Cardiac fibroblast (primary cell): ENCODE results near the gene LHPP.
A peak's percentile ranks its signal among the peaks of the same experiment; 100 is the strongest.

Experiments
- DNase-seq, 2 donors: peaks; one replicate each; pipeline versions ENCODE4 v3.0.0 to v3.0.0-alpha.2; 2010; ENCODE audit warnings: low read depth in 2 of 2
- H3K4me3 ChIP-seq, 2 donors: replicated peaks in 1 of 2; 1 replicate in 1 of 2; 2 replicates in 1 of 2; pipeline ENCODE4 v1.5.1; 2011; ENCODE audit warnings: low read depth in 2 of 2, low read length in 2 of 2, mild to moderate bottlenecking in 2 of 2, moderate library complexity in 1 of 2
- TF ChIP-seq, protein P1 (sequence below): IDR thresholded peaks from one replicate; pipeline ENCODE4 v1.5.1; 2011; ENCODE audit warnings: low read depth, mild to moderate bottlenecking, low read length, inconsistent platforms

Gene LHPP

GRCh38 chr10:124517931-124518330 is 56.3 kb downstream of the LHPP start:
- H3K4me3 ChIP-seq = no peak overlapping the region
- DNase-seq = no peak
- TF ChIP-seq, protein P1, sequence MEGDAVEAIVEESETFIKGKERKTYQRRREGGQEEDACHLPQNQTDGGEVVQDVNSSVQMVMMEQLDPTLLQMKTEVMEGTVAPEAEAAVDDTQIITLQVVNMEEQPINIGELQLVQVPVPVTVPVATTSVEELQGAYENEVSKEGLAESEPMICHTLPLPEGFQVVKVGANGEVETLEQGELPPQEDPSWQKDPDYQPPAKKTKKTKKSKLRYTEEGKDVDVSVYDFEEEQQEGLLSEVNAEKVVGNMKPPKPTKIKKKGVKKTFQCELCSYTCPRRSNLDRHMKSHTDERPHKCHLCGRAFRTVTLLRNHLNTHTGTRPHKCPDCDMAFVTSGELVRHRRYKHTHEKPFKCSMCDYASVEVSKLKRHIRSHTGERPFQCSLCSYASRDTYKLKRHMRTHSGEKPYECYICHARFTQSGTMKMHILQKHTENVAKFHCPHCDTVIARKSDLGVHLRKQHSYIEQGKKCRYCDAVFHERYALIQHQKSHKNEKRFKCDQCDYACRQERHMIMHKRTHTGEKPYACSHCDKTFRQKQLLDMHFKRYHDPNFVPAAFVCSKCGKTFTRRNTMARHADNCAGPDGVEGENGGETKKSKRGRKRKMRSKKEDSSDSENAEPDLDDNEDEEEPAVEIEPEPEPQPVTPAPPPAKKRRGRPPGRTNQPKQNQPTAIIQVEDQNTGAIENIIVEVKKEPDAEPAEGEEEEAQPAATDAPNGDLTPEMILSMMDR = no peak

DNA sequence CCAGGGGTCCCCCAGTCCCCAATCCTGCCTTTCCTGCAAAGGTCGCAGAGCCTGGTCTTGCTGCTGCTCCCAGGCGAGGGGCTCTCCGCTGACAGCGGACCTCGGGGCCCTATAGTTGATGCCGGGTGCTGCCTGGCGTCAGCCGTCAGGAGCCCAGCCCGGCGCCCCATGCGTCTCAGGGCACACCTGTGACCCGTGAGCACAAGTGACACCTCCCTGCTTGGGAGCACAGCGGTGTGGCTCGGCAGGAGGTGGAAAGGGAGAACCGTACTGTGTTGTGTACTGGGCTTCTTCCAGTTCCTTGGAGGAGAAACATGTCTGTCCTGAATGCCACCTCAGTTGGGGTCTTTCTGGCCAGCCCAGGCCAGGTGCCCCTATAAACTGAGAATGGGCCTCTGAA is 56.7 kb downstream of the LHPP start:
- DNase-seq = no peak
- H3K4me3 ChIP-seq = no peak overlapping the region
- TF ChIP-seq, protein P1 = no peak

DNA sequence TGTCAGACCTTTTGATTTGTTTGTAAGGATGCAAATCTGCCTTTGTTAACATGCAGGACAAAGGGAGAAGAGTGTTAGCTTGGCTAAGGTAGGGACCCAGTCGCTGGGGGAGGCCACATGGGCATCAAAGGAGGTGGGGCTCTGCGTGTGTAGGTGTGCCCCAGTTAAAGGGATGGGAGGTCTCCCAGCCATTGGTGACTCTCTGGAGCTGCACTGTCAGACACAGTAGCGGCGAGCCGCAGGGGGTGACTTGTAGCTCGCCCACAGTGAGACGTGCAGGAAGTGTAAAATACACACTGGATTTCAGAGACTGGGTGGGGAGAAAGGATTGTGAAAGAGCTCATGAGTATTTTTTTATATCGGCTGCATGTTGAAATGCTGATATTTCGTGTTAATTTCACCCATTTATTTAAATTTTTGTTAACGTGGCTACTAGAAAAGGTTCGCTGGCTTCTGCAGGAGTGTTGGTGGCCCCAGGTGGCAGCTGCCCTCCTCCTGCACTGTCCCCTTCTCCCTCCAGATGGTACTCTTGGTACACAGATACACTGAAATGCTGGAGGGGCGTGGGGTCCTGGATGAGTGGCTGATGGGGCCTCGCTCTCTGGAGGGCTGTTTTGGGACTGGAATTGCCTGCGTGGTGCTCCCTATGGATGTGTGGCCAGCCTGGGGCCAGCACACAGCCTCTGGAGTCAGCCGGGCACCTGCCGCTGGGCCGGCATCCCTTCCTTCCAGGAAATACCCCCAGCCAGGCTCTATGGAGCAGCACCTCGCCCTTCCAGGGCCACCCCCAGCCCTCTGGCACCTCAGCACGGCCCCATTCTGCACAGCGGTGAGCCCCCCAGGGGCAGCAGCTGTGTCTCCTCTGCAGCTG is 59.2 kb downstream of the LHPP start:
- no peak for DNase-seq
- H3K4me3 ChIP-seq = no peak overlapping the region
- TF ChIP-seq, protein P1 = no peak

GRCh38 chr10:124521429-124521871 is 59.8 kb downstream of the LHPP start:
- TF ChIP-seq, protein P1 = no peak
- no peak overlapping the region for H3K4me3 ChIP-seq
- DNase-seq = no peak

- H3K4me3 ChIP-seq = no peak overlapping the region
- TF ChIP-seq, protein P1 = no peak
- DNase-seq = no peak
Measured at GRCh38 chr10:124522131-124522932, 60.7 kb downstream of the LHPP start.

- H3K4me3 ChIP-seq = no peak overlapping the region
- TF ChIP-seq, protein P1 = no peak
- DNase-seq = peak in 1 of 2 donors; percentile 19
Measured at GRCh38 chr10:124522933-124523871, 61.6 kb downstream of the LHPP start.
